ENCODE results near the gene HTR3D. TPM values are rescaled to one million over a fixed set of nuclear protein-coding genes. Genes with fewer than 3 reads are reported as not detected.
"Not testable (repeated sequence)": the region's sequence is repeated elsewhere in the genome, so short reads cannot be mapped to it uniquely, and the experiment has no call there.

HTR3D gene
- total RNA-seq, 1 donor from 2014 or later = not detected

- no peak for DNase-seq (ENCODE audit: low spot score)
Measured at GRCh38 chr3:184015381-184016019, 16.0 kb upstream of the HTR3D start.

- no peak for DNase-seq (ENCODE audit: low spot score)
Measured at GRCh38 chr3:184016169-184016570, 15.4 kb upstream of the HTR3D start.

- DNase-seq (ENCODE audit: low spot score) = no peak
Measured at GRCh38 chr3:184016811-184017671, 14.5 kb upstream of the HTR3D start.

- DNase-seq (ENCODE audit: low spot score) = peak; percentile 96
Measured at GRCh38 chr3:184017672-184018423, 13.7 kb upstream of the HTR3D start, which contains the start of gene ABCC5. Gene ABCC5 (minus strand): TSS chr3:184017884. CDS start chr3:184014392, 3,492 bp downstream.

- no peak for DNase-seq (ENCODE audit: low spot score)
Measured at GRCh38 chr3:184018424-184018973, 13.0 kb upstream of the HTR3D start.

GRCh38 chr3:184022323-184022722 is 9.2 kb upstream of the HTR3D start:
- DNase-seq (ENCODE audit: low spot score) = no peak

- not testable (repeated sequence) for DNase-seq (ENCODE audit: low spot score)
Measured at GRCh38 chr3:184025256-184025655, 6.3 kb upstream of the HTR3D start.

- DNase-seq (ENCODE audit: low spot score) = not testable (repeated sequence)
Measured at GRCh38 chr3:184028275-184028890, 3.2 kb upstream of the HTR3D start.

GRCh38 chr3:184029443-184029842 is 2.1 kb upstream of the HTR3D start:
- DNase-seq (ENCODE audit: low spot score) = no peak

- DNase-seq (ENCODE audit: low spot score) = no peak
Measured at GRCh38 chr3:184030536-184030935, 1.0 kb upstream of the HTR3D start.

GRCh38 chr3:184037816-184038215 is 6.3 kb downstream of the HTR3D start:
- no peak for DNase-seq (ENCODE audit: low spot score)

GRCh38 chr3:184038307-184038706 is 6.8 kb downstream of the HTR3D start:
- not testable (repeated sequence) for DNase-seq (ENCODE audit: low spot score)

- no peak for DNase-seq (ENCODE audit: low spot score)
Measured at GRCh38 chr3:184039414-184039813, 7.9 kb downstream of the HTR3D start.

GRCh38 chr3:184040010-184040409 is 8.5 kb downstream of the HTR3D start:
- DNase-seq (ENCODE audit: low spot score) = no peak

GRCh38 chr3:184042617-184043016 is 11.1 kb downstream of the HTR3D start:
- DNase-seq (ENCODE audit: low spot score) = no peak

GRCh38 chr3:184045995-184046394 is 14.5 kb downstream of the HTR3D start:
- no peak for DNase-seq (ENCODE audit: low spot score)

- no peak for DNase-seq (ENCODE audit: low spot score)
Measured at GRCh38 chr3:184050217-184050847, 18.8 kb downstream of the HTR3D start.

GRCh38 chr3:184052767-184053166 is 21.2 kb downstream of the HTR3D start, which contains the start of gene HTR3C:
Gene HTR3C (plus strand): TSS chr3:184053047. CDS start chr3:184053081, 34 bp downstream.
- no peak for DNase-seq (ENCODE audit: low spot score)

- peak; percentile 69 for DNase-seq (ENCODE audit: low spot score)
Measured at GRCh38 chr3:184058029-184058428, 26.5 kb downstream of the HTR3D start.

GRCh38 chr3:184059424-184059823 is 27.9 kb downstream of the HTR3D start:
- DNase-seq (ENCODE audit: low spot score) = no peak
